Activated T-cell treated with anti-CD3 and anti-CD28 coated beads for 4 hours (primary cell): Measurements from ENCODE around the gene ZCCHC17.

ENCODE experiments used
- DNase-seq: peaks from one replicate; pipeline ENCODE4 v3.0.0-alpha.2; 2020

The ZCCHC17 gene

GRCh38 chr1:31396633-31397351 is 100.0 kb downstream of the ZCCHC17 start:
- DNase-seq = no peak

DNA sequence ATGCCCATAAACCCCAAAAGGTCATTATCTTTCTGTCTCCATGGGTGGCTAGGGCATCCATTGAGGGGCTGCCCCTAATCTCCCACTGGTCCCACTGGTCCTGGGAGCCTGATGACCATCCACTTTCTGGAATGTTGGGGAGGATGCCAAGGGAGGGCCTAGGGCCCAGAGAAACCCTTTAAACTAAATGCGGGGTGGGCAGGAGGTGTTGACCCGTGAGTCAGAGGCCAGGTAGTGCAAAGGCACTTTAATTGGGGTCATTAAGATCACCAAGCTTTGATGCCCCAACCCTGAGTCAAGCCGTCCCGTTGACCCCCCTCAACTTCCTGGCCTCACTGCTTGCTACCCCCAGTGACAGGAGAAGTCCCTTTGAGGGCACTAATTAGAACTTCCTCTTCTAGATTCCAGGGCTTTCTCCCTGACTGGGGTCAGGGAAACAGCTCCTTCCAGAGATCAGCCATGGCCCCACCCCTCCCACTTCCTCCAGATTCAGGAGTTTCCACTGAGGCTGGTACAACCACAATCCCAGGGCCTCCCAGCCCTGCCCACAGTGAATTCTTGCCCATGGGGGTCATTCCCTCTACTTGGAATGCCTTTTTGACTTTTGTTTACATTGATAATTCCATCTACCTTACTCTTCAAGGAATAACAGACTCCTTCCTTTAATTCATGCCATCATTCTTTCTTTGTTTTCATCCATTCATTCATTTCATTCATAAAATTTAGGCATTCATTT is 100.7 kb downstream of the ZCCHC17 start:
- DNase-seq = no peak

- DNase-seq = no peak
Measured at GRCh38 chr1:31398246-31398645, 101.4 kb downstream of the ZCCHC17 start.

DNA sequence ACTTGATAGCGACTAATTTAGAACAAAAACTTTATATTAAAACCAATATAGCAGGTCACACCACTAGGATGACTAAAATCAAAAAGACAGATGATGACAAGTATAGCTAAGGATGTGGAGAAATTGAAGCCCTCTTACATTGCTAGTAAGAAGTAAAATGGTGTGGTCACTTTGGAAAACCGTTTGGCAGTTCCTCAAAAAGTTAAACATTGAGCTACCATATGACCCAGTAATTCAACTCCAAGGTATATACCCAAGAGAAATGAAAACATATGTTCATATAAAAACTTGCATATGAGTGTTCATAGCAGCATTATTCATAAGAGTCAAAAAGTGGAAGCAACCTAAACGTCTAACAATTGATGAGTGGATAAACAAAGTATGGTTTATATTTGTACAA is 103.1 kb downstream of the ZCCHC17 start:
- DNase-seq = no peak

DNA sequence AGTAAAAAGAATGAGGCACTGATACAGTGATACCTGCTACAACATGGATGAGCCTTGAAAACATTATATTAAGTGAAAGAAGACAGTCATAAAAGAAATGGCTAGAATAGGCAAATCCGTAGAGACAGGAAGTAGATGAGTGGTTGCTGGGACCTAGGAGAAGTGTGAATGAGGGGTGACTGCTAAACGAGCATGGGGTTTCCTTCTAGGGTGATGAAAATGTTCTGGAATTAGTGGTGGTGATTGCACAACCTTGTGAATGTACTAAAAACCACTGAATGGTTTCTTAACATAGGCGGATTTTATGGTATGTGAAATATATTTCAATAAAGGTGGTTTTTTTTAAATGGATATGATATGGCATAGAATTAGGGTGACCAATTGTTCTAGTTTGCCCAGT is 103.6 kb downstream of the ZCCHC17 start:
- no peak for DNase-seq

DNA sequence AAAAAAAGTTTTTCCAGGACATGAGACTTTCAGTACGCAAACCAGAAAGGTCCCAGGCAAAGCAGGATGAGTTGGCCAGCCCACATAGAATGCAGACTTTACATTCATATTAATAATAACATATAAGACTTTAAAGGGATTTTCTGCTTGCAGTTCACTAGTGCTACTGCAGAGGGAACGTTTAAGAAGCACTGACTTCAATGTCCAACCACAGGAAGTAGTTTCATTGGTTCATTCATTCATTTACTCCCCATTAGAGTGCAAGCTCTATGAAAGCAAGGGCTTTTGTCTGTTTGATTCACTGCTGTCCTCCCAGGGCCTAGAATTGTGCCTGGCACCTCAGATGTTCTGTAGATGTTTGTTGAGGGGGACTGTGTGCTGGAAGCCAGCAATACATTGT is 104.4 kb downstream of the ZCCHC17 start:
- DNase-seq = no peak

GRCh38 chr1:31405578-31406245 is 108.9 kb downstream of the ZCCHC17 start:
- DNase-seq = no peak

DNA sequence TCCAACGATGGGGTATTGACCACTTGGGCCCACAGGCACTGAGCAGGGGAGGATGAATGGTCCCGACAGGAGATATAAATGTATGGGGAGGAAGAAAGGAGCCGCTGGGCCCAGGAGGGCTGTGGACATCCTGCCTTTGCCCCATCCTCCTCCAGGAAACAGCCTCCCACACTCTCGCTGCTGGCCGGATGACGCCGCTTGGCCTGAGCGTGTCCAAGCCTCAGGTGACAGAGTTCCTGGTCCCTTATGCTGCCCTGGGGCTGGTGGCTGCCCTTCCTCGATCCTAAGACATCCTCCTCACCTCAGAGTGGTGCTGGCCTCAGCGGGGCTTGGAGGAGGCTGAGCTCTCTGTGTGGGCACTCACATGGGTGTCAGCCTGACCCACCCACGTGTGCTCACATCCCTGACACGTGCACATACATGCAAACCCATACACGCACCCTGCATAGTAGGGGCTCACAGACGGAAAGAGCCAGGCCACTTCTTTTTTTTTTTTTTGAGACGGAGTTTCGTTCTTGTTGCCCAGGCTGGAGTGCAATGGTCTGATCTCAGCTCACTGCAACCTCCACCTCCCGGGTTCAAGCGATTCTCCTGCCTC is 110.3 kb downstream of the ZCCHC17 start:
- DNase-seq = no peak

- DNase-seq = no peak
Measured at GRCh38 chr1:31408788-31409318, 112.0 kb downstream of the ZCCHC17 start.

DNA sequence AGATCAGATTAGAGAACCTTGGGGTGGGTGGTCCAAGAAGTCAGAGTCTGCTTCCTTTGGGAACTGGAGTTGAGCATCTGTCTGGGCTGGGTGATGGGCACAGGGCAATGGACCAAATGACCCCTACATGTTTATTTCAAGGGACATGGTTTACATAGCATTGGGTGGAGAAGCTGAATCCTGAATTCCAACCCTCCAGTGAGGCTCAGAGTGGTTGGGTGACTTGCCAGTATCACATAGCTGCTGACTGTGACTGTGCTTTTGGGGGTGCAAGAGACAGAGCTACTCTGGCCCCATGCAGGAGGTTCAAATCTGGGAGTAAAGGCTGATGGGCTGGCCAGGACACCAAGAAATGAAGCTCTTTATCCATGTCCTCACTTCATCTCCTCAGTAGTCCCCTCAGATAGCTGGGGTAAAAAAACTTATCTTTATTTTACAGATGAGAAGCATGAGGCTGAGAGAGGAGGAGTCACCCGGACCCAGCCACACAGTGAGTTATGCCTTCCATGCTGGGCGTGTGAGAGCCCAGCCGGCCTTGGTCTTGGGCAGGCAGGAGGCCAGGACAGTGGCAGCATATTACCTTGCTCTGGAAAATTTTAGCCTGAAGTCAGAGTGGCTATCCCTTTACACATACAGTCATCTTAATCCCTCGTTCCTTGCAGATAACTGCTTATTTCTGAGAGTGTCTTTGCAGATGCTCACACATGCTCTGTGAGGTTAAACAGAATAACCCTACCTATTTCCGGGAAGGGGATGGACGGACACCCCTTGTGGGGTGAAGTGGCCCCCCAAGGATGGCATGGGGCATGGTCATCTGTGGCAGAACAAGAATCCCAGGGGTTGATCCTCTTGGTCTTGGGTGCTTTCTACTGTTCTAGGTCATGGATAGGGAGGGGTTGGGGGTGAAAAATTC is 113.4 kb downstream of the ZCCHC17 start:
- no peak for DNase-seq

DNA sequence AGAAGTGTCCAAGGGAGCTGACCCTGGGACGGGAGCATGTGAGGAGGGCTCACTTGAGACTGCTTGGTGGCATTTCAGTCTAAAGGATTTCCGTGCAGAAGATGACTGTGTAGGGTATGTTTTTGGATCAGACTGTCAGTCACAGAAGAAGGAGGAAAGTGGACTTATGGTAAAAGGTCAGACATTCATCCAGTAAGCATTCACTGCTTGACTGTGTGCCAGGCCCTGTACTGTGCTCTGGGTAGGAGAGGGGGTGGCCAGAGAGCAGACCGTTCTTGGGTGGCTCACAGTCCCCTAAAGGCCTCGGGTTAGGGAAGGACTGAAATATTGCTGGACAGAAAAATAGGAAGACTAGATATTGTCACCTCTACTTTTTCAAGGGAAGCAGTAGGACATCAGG is 114.0 kb downstream of the ZCCHC17 start:
- DNase-seq = no peak

DNA sequence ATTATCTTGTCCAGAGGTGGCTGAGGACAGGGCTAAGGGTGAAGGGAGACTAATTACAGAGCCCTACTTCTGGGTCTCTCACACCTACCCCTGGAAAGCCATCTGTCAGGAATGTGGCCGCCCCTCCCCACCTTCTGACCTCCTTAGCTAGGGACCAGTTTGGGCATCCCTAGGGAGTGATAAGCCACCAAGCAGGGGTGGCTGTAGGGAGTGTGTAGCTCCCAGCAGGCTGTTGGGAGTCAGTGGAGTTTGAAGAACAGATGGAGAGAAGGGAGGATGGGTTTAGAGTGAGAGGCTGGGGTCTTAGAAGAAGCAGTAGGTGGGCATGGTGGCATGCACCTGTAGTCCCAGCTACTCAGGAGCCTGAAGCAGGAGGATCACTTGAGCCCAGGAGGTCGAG is 115.4 kb downstream of the ZCCHC17 start:
- DNase-seq = no peak

- no peak for DNase-seq
Measured at GRCh38 chr1:31412732-31413404, 116.0 kb downstream of the ZCCHC17 start, which contains the start of gene SERINC2. Gene SERINC2, plus strand, starts transcription at chr1:31413213. Its CDS starts 53 bp downstream, at chr1:31413266.

- no peak for DNase-seq
Measured at GRCh38 chr1:31413405-31414001, 116.7 kb downstream of the ZCCHC17 start.
